MM.1S (cell line): ENCODE data around the gene BCAS3.

Experiments used
- DNase-seq: peaks from one replicate; pipeline ENCODE4 v3.0.0-alpha.2; 2015
- H2AFZ ChIP-seq: fragments of 300-600 bp; sonication (generic); 2 replicates; pipeline ENCODE4 v1.6.0; 2016; ENCODE audit warnings: antibody characterized with exemption, low read length
- H3F3A ChIP-seq: fragments of 300-600 bp; sonication (generic); 2 replicates; pipeline ENCODE4 v1.6.1; 2016; ENCODE audit warnings: mild to moderate bottlenecking, antibody characterized with exemption, low read length, moderate library complexity, mixed read lengths; ENCODE audit not compliant: insufficient read depth
- H3K27ac ChIP-seq: fragments of 300-600 bp; sonication (generic); 2 replicates; pipeline ENCODE4 v1.5.1; 2016; ENCODE audit warnings: mild to moderate bottlenecking, low read length
- H3K27me3 ChIP-seq: fragments of 300-600 bp; sonication (generic); replicated peaks from 2 replicates; pipeline ENCODE4 v1.6.0; 2016; ENCODE audit warnings: low read length; ENCODE audit not compliant: insufficient read depth
- H3K36me3 ChIP-seq: fragments of 300-600 bp; sonication (generic); replicated peaks from 2 replicates; pipeline ENCODE4 v1.6.1; 2016; ENCODE audit warnings: mild to moderate bottlenecking, low read length, mixed read lengths; ENCODE audit not compliant: insufficient read depth
- H3K4me1 ChIP-seq: fragments of 300-600 bp; sonication (generic); 2 replicates; pipeline ENCODE4 v1.6.1; 2016; ENCODE audit warnings: low read length, mixed read lengths
- H3K4me2 ChIP-seq: fragments of 300-600 bp; sonication (generic); 2 replicates; pipeline ENCODE4 v1.6.0; 2016; ENCODE audit warnings: low read depth, low read length
- H3K4me3 ChIP-seq: fragments of 300-600 bp; sonication (generic); 2 replicates; pipeline ENCODE4 v1.5.1; 2016; ENCODE audit warnings: low read length, mixed read lengths
- H3K79me2 ChIP-seq: fragments of 300-600 bp; sonication (generic); 2 replicates; pipeline ENCODE4 v1.6.1; 2016; ENCODE audit warnings: mixed run types, low read length, mixed read lengths
- H3K9ac ChIP-seq: fragments of 300-600 bp; sonication (generic); 2 replicates; pipeline ENCODE4 v1.6.1; 2016; ENCODE audit warnings: low read length, mixed read lengths
- H3K9me2 ChIP-seq: fragments of 300-600 bp; sonication (generic); replicated peaks from 2 replicates; pipeline ENCODE4 v1.6.1; 2016; ENCODE audit warnings: mild to moderate bottlenecking, low read length, mixed read lengths; ENCODE audit not compliant: insufficient read depth
- H3K9me3 ChIP-seq: fragments of 300-600 bp; sonication (generic); replicated peaks from 2 replicates; pipeline ENCODE4 v1.6.1; 2016; ENCODE audit warnings: mild to moderate bottlenecking, low read length, mixed read lengths; ENCODE audit not compliant: insufficient read depth
- H4K20me1 ChIP-seq: fragments of 300-600 bp; sonication (generic); 2 replicates; pipeline ENCODE4 v1.6.1; 2016; ENCODE audit warnings: mild to moderate bottlenecking, low read length, moderate library complexity, mixed read lengths; ENCODE audit not compliant: insufficient read depth
- CTCF ChIP-seq: fragments of 300-600 bp; sonication (generic); IDR thresholded peaks from 2 replicates; pipeline ENCODE4 v1.5.1; 2016; ENCODE audit warnings: antibody characterized with exemption, low read length, mixed read lengths
- EZH2 ChIP-seq: fragments of 300-600 bp; sonication (generic); optimal IDR thresholded peaks from 2 replicates; pipeline ENCODE3; 2017; ENCODE audit warnings: low read depth, mild to moderate bottlenecking, antibody characterized with exemption, low read length, mixed read lengths
- EZH2phosphoT487 ChIP-seq: fragments of 300-600 bp; sonication (generic); IDR thresholded peaks from 2 replicates; pipeline ENCODE4 v1.6.1; 2018; ENCODE audit warnings: antibody characterized with exemption, low read length

BCAS3 gene

DNA sequence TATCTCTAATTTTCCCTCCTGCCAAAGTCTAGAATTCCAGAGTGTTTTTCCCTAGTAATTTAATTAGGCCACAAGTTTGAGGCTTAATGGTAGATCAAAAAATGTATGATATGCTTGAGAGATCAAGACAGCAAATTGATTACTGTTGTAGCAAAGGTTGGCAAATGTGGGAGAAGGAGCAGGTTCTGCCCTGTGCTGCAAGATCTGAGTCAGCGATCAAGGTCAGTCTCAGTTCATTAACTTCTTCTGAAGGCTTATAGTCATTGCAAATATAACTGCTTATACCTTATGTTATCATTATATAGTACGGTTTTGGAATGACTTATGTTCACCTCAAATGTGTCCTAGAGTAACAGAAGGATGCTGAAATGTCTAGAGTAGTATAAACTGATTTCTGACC lies 490.9 kb downstream of the BCAS3 start:
- Histone ChIP-seq H3K9me3 (no peaks in the 10 kb centered on the region), H3K4me2 (no peak overlapping the region), H3K27me3 (no peaks in the 10 kb centered on the region), H3K9me2 (no peaks in the 10 kb centered on the region), H3K27ac (no peak overlapping the region), H3K9ac (no peak overlapping the region), H3F3A (no peaks in the 10 kb centered on the region), H3K79me2 (no peaks in the 10 kb centered on the region), H3K4me1 (no peaks in the 10 kb centered on the region), H3K36me3 (no peaks in the 10 kb centered on the region), H4K20me1 (no peaks in the 10 kb centered on the region), H3K4me3 (no peak overlapping the region), H2AFZ (no peak overlapping the region)
- TF ChIP-seq EZH2: no peak
- no peak for TF ChIP-seq EZH2phosphoT487
- no peak for TF ChIP-seq CTCF
- no peak for DNase-seq

- Histone ChIP-seq H4K20me1 (no peaks in the 10 kb centered on the region), H3K36me3 (no peaks in the 10 kb centered on the region), H3F3A (no peaks in the 10 kb centered on the region), H3K27me3 (no peaks in the 10 kb centered on the region), H3K9ac (no peak overlapping the region), H3K4me3 (no peak overlapping the region), H3K27ac (no peak overlapping the region), H3K4me1 (no peaks in the 10 kb centered on the region), H3K4me2 (no peak overlapping the region), H3K9me2 (no peaks in the 10 kb centered on the region), H3K9me3 (no peaks in the 10 kb centered on the region), H3K79me2 (no peaks in the 10 kb centered on the region), H2AFZ (no peak overlapping the region)
- DNase-seq: no peak
- TF ChIP-seq CTCF: no peak
- TF ChIP-seq EZH2: no peak
- no peak for TF ChIP-seq EZH2phosphoT487
Observed at GRCh38 chr17:61174310-61174709, 496.7 kb downstream of the BCAS3 start.

GRCh38 chr17:61175298-61176142 lies 497.9 kb downstream of the BCAS3 start:
- H3K27me3 ChIP-seq: no peaks in the 10 kb centered on the region
- no peaks in the 10 kb centered on the region for H3K4me1 ChIP-seq
- H2AFZ ChIP-seq: no peak overlapping the region
- H3K79me2 ChIP-seq: no peaks in the 10 kb centered on the region
- H3K9me3 ChIP-seq: no peaks in the 10 kb centered on the region
- TF ChIP-seq EZH2phosphoT487 (no peak), EZH2 (no peak), CTCF (no peak)
- no peaks in the 10 kb centered on the region for H4K20me1 ChIP-seq
- no peak overlapping the region for H3K4me2 ChIP-seq
- no peak overlapping the region for H3K9ac ChIP-seq
- no peak overlapping the region for H3K27ac ChIP-seq
- H3K36me3 ChIP-seq: no peaks in the 10 kb centered on the region
- H3F3A ChIP-seq: no peaks in the 10 kb centered on the region
- no peak overlapping the region for H3K4me3 ChIP-seq
- DNase-seq: no peak
- no peaks in the 10 kb centered on the region for H3K9me2 ChIP-seq
